Activated T-cell treated with anti-CD3 and anti-CD28 coated beads for 4 hours (primary cell): ENCODE measurements around the gene C13orf46.
"Not testable (repeated sequence)": the region's sequence is repeated elsewhere in the genome, so short reads cannot be mapped to it uniquely, and the experiment has no call there.

Source experiments
- DNase-seq: peaks from one replicate; pipeline ENCODE4 v3.0.0-alpha.2; 2020

Gene C13orf46

GRCh38 chr13:113920606-113921286 is 53.1 kb downstream of the C13orf46 start:
- DNase-seq = no peak

- no peak for DNase-seq
These were observed 53.9 kb downstream of the C13orf46 start for GRCh38 chr13:113919761-113920559.

DNA sequence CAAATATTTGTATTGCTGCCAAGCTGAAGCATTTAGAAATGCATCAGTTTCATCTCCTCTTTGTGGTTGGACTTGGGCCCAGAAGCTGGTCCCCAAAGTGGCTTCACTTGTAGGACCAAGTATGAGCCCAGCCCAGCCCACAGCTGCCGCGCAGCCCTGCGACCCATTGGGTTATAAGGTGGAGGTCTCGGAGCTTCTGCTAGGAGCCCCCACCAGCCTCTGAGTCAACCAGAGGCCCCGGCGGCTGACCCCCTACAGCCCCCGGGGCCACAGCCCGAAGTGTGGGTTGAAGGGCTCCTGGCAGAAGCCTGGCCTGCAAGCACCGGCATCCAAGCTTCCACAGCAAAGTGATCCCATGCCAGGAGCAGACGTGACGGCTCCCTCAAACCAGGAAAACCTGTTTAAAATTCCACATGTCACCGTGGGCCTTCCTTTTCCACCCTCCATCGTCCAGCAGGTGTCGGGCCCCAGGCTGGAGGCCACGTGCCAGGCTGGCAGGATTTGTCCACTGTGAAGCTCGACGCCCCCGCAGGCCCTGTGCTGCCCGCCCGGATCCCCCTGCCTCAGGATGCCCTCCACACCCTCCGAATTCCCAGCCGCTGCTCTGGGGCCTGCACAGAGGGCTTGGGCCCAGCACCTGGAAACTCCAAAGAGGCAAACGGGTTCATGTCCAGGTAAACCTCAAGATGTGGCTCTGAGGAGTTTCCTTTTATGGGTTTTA is 54.7 kb downstream of the C13orf46 start:
- no peak for DNase-seq

- no peak for DNase-seq
These were observed 55.3 kb downstream of the C13orf46 start for GRCh38 chr13:113918580-113918979.

- DNase-seq = no peak
These were observed 56.1 kb downstream of the C13orf46 start for GRCh38 chr13:113917594-113918371.

DNA sequence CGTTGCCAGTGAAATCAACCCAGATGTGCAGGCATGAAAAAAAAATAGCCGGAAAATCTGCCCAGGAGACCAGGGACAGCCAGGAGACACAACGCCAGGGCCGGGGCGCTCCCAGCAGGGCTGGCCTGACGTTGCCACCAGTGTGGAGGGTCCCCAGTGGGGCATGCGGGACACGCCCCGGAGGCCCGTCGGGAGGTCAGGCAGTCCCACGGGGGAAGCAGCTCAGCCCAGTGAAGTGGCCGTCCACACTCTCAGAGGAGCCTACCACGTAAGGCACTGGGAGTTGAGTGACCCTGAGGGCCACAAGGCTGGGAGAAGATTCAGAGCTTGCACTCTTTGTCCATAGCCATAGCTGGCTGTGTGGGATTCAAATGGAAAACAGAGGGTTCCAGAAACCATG is 56.8 kb downstream of the C13orf46 start:
- DNase-seq = no peak

- DNase-seq = no peak
These were observed 57.5 kb downstream of the C13orf46 start for GRCh38 chr13:113916330-113916815.

DNA sequence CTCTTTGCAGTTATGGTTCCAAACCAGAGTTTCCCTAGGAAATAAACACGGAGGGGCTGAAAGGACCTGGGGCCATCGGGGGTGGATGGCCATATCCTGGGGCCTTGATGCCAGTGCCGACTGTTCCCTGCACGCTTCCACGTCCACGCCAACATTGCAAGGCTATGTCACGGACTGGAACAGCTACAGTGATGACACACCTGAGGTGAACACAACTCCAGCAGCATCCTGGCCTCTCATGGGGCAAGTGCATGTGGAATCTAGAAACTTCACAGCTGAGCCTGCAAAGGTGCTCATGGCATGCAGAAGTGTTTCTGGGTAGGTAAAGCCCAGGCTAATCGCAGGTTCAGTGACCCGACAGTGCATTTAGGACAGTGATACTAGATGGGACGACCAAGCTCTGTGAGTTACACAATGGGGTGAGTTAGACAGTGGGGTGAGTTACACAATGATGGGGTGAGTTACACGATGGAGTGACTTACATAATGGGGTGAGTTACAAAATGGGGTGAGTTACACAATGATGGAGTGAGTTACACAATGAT is 58.0 kb downstream of the C13orf46 start:
- DNase-seq = no peak

- DNase-seq = no peak
These were observed 58.7 kb downstream of the C13orf46 start for GRCh38 chr13:113915012-113915763.

DNA sequence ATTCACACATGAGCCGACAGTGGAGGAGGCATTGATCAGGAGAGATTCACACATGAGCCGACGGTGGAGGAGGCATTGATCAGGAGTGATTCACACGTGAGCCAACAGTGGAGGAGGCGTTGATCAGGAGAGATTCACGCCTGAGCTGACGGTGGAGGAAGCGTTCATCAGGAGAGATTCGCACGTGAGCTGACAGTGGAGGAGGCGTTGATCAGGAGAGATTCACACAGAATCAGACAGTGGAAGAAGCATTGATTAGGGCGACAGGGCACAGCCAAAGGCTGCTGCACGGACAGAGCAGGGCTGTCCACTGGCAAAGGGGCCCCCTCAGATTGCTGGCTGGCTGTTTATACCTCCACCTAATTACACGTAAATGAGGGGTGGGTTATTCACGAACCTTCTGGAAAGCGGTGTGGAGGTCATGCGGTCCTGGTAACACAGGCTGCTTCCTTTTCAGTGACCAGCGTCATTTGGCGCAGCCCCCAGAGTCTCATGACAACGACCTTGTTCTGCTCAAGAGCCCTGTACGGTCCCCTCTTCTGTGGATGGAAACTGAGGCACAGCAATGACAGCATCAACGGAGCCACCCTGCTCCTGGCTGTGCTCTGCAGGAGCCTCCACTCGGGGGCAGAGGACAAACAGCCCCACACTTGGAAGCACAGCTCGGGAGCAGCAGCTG is 59.4 kb downstream of the C13orf46 start:
- no peak for DNase-seq

- not testable (repeated sequence) for DNase-seq
These were observed 60.0 kb downstream of the C13orf46 start for GRCh38 chr13:113913838-113914237.

DNA sequence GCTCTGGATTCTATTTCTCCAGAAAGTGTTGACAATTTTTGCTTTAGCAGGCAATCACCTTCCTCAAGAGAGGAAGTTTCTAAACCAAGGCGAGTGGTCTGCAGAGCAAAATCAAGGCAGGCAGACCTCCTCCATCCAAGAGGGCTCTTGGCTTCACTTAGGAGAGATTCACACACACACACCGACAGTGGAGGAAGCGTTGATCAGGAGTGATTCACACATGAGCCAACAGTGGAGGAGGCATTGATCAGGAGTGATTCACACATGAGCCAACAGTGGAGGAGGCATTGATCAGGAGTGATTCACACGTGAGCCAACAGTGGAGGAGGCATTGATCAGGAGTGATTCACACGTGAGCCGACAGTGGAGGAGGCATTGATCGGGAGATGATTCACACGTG is 60.5 kb downstream of the C13orf46 start:
- DNase-seq = not testable (repeated sequence)

- no peak for DNase-seq
These were observed 61.3 kb downstream of the C13orf46 start for GRCh38 chr13:113912596-113912995.

DNA sequence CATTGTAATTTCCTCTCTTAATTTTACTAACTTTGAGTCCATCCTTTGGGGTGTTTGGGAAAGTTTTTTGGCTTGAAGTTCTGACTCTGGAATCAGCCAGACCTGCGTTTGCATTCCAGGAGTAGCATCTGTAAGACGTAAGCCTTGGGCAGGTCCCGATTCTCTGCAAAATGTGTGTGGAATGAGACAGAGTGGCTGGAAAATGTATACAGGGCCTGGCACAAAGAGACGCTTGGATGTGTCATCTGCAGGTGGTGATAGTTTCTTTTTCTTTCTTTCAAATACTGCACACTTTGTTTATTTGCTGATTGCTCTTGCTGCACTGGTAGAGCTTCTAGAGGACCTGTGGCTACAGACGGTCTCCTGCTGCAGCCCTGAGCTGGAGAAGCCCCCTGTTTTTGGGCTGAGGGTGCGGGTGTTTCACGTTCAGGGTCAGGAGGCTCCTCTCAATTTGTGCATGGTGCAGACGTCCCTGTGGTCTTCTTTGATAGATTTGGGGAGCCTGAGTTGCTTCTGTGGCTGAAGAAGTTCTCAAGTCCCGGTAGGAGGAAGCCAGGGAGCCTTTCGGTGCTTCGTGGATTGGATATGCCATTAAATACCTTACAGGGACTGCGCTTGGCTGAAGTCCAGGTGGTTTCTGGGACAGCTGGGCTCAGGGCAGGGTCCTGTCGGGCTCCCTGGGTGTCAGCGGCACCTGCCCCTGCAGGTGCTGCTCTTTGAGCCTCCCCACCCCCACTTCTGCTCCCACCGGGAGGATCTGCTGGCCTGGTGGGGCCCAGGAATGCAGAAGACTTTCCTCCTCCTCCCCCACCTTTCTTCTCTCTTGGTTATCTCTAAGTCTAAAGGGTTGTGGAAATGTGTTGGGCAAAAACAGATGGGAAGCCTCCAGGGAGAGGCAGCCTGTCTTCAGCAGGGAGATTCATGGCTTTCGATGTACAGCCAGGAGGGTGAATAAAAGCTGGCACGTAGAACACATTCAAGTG is 66.0 kb downstream of the C13orf46 start:
- no peak for DNase-seq

DNA sequence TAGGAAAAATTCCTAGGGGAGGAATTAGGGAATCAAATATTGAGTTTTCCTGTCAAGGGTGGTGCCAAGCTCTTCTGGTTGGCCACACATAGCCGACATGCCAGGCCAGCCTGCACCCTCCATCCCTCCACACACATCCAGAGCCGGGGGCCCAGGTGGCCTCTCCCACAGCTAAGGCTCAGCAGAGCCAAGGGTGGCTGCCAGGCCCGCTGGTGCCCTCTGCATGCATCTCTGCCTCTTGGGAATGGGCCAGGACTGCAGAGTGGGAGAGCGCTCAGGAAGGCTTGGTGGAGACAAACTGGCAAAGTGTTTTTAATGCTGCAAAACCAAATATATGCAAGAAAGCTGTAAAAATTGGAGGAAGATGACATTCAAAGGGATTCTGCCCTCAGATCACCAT is 67.3 kb downstream of the C13orf46 start:
- no peak for DNase-seq

DNA sequence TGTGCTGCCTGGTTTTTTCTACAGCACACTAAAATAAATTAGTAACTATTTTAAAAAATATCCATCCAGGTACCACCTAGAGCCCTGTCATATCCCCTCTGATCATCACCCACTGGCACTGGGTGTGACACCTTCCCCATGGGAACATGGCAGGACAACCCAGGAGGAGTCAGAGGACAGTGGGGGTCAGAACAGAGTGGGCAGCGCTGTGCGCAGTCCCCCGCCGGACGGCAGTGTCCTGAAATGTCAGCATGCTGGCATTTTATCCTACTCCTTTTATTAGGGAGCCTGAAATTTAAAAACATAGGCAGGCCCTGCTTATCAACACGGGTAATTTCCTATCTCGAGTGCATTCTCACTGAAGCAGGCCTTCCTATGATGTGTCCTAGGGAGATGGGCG is 67.9 kb downstream of the C13orf46 start:
- no peak for DNase-seq

GRCh38 chr13:113905018-113905417 is 68.9 kb downstream of the C13orf46 start:
- DNase-seq = no peak

GRCh38 chr13:113904411-113904810 is 69.5 kb downstream of the C13orf46 start:
- no peak for DNase-seq

GRCh38 chr13:113903912-113904311 is 70.0 kb downstream of the C13orf46 start:
- no peak for DNase-seq
